ENCODE measurements around the gene PANK4.

The PANK4 gene

DNA sequence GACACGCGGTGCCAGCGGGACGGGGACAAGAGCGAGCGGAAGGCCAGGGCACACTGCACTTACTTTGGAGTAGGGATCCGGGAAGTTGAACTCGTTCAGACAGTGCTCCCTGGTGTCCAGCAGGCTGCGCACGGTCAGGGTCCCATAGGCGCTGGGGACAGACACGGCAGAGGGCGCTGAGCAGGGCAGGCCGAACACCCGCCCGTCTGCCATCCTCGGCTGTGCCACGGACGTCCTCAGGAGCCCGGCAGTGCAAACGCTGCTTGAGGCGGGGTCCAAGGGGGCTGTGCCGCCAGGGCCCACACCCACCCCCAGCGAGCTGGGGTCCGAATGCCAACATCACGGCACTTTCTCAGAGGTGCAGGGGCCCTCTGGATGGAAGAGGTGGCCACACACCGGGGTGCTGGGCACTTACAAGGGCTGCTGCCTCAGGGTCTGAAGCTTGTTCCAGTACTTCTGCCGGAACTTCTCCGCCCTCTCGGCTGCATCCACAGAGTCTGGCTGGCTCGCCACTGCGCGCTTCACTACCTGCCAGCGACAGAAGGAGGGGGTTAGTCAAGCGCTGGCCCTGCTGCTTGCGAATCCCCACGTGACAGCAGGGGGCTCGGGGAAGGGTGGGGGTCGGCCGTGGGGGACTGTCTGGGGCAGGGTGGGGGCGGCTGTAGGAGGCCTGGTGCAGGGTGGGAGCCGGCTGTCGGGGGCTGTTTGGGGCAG is 12.3 kb downstream of the PANK4 start:
- H3K27ac Mint-ChIP-seq: no peak overlapping the region
- H3K36me3 Mint-ChIP-seq (ENCODE audit: low read depth): peaks cover 20% of the 10 kb centered on the region
- TF ChIP-seq, protein P1, sequence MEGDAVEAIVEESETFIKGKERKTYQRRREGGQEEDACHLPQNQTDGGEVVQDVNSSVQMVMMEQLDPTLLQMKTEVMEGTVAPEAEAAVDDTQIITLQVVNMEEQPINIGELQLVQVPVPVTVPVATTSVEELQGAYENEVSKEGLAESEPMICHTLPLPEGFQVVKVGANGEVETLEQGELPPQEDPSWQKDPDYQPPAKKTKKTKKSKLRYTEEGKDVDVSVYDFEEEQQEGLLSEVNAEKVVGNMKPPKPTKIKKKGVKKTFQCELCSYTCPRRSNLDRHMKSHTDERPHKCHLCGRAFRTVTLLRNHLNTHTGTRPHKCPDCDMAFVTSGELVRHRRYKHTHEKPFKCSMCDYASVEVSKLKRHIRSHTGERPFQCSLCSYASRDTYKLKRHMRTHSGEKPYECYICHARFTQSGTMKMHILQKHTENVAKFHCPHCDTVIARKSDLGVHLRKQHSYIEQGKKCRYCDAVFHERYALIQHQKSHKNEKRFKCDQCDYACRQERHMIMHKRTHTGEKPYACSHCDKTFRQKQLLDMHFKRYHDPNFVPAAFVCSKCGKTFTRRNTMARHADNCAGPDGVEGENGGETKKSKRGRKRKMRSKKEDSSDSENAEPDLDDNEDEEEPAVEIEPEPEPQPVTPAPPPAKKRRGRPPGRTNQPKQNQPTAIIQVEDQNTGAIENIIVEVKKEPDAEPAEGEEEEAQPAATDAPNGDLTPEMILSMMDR (IDR thresholded peaks at IDR 0.05; ENCODE audit: unreplicated experiment in 3 of 3): no peak
- peaks cover 5% of the 10 kb centered on the region for H3K4me1 Mint-ChIP-seq
- no peak overlapping the region for H3K4me3 Mint-ChIP-seq
- no peaks in the 10 kb centered on the region for H3K27me3 Mint-ChIP-seq (ENCODE audit: low read depth)
- H3K9me3 Mint-ChIP-seq: no peaks in the 10 kb centered on the region

DNA sequence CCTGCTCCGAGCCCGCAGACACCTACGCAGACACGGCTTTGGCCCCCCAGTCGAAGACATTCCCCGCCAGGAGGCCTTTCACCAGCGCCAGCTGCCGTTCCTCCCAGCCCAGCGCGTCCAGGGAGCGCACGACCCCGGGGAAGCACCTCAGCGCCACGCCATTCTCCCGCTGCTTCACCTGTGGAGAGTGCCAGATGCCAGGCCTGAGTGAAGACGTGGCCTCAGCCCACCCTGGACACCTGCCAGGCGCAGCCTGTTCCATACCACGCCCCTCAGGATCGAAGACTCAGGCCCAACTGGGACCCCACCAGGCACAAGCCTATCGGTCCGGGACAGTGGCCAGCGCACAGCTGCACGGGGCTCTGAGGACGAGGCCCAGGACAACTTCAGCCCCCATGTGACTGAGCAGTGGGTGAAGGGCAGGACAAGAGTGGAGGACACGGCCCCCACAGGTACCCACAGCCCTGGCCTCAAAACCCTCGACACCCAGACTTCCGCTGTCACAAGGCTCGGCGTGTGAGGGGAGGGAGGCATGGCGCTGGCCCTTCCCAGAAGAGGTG is 13.5 kb downstream of the PANK4 start:
- H3K4me1 Mint-ChIP-seq: peaks cover 10% of the 10 kb centered on the region
- H3K4me3 Mint-ChIP-seq: no peak overlapping the region
- H3K36me3 Mint-ChIP-seq (ENCODE audit: low read depth): peaks cover 21% of the 10 kb centered on the region
- TF ChIP-seq, protein P1 (IDR thresholded peaks at IDR 0.05; ENCODE audit: unreplicated experiment in 3 of 3): no peak
- no peaks in the 10 kb centered on the region for H3K9me3 Mint-ChIP-seq
- no peaks in the 10 kb centered on the region for H3K27me3 Mint-ChIP-seq (ENCODE audit: low read depth)
- H3K27ac Mint-ChIP-seq: no peak overlapping the region

DNA sequence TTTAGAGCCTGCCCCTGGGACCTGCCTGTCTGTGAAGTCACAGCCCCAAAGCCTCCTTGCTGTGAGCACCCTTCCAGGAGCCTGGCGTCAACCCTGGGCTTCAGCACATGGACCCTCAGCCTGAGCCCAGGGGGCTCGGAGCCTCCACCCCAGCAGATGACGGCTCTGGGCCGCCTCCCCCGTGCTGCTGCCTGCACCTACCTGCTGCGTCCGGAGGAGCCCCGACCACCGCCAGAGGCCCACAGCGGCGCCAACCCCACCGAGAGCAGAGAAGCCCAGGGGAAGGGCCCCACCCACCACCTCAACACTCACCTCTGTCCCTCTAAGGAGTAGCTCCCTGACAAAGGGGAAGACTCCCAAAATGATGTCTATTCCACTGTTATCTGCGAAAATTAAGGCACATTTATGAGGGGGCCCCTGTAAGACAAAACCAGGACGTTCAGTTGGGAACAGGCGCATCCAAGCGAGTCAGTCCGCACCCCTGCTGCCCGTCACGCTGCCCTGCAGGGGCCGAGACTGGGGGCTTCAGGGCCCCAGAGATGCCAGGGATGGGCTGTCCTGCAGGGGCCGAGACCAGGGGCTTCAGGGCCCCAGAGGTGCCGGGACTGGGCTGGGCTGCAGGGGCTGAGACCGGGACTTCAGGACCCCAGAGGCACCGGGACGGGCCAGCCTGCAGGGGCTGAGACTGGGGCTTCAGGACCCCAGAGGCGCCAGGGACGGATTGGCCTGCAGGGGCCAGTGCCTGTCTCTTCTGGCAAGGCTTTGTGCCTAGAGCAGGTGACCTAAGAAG is 15.8 kb downstream of the PANK4 start:
- no peaks in the 10 kb centered on the region for H3K9me3 Mint-ChIP-seq
- peaks cover 12% of the 10 kb centered on the region for H3K36me3 Mint-ChIP-seq (ENCODE audit: low read depth)
- peaks cover 12% of the 10 kb centered on the region for H3K4me1 Mint-ChIP-seq
- H3K4me3 Mint-ChIP-seq: no peak overlapping the region
- TF ChIP-seq, protein P1 (IDR thresholded peaks at IDR 0.05; ENCODE audit: unreplicated experiment in 3 of 3): no peak
- no peaks in the 10 kb centered on the region for H3K27me3 Mint-ChIP-seq (ENCODE audit: low read depth)
- no peak overlapping the region for H3K27ac Mint-ChIP-seq

- TF ChIP-seq, protein P1 (IDR thresholded peaks at IDR 0.05; ENCODE audit: unreplicated experiment in 3 of 3): no peak
- Mint-ChIP-seq H3K27me3 (ENCODE audit: low read depth) (no peaks in the 10 kb centered on the region), H3K27ac (no peak overlapping the region), H3K36me3 (ENCODE audit: low read depth) (peaks cover 9% of the 10 kb centered on the region), H3K9me3 (no peaks in the 10 kb centered on the region), H3K4me3 (no peak overlapping the region), H3K4me1 (peaks cover 15% of the 10 kb centered on the region)
These were observed 16.8 kb downstream of the PANK4 start for GRCh38 chr1:2509589-2509988.

DNA sequence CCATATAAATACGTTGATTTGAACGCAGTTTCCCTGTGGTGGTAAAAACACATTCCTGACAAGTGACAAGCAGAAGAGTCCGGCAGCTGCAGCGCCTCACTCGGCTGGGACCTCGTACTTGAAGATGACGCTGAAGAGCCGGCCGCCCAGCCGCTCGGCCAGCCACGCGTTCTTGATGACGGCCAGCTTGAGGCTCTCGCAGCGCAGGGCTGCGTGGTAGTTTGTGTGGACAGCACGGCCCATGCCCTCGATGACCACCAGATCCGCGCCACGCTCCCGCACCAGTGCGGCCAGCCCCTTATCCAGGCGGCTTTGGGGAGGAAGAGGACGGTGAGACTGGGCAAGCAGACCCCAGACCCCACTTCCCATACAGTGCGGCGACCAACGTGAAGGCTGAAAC is 17.6 kb downstream of the PANK4 start:
- TF ChIP-seq, protein P1 (IDR thresholded peaks at IDR 0.05; ENCODE audit: unreplicated experiment in 3 of 3): no peak
- Mint-ChIP-seq H3K27ac (no peak overlapping the region), H3K4me1 (peaks cover 15% of the 10 kb centered on the region), H3K27me3 (ENCODE audit: low read depth) (no peaks in the 10 kb centered on the region), H3K4me3 (no peak overlapping the region), H3K36me3 (ENCODE audit: low read depth) (peaks cover 9% of the 10 kb centered on the region), H3K9me3 (no peaks in the 10 kb centered on the region)
